Measurements from ENCODE around the gene TACC3. TPM values are rescaled to one million over a fixed set of nuclear protein-coding genes. Genes with fewer than 3 reads are reported as not detected.

TACC3 gene
- total RNA-seq, 3 donors from 2014 or later = 12.0 to 30.2 (median 12.7) TPM

DNA sequence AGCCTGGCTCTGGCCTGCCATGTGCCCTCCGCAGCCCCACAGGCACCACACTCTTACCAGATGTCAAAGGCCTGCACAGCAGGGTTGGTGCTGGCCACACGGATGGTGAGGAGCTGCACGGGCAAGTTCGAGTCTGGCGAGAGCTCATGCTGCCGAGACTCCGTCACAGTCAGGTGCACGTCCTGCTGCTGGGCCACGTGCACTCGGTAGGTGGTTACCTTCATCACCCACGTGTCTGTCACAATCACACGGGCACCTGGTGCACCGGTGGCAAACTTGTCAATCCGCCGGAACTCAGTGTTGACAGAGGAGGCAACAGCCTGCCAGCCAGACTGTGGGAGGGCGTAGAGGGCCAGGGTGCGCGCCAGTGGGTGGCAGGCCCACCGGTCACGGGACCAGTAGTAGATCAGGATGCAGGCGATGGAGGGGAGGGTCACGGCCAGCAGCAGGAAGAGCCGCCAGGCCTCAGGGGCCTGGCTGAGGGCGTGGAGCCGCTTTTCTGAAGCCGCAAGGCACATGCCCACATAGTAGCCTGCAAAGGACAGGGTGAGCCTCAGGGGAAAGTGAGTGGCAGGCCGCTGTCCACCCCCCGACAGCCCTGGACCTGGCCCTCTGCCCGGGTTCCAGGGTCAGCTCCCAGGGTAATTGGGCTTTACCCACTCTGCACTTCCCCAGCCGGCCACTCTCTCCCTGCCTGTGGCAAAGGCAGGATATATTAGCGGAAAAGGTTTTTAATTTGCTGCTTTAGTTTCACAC is 3.0 kb upstream of the TACC3 start:
- intact Hi-C loops (cut with DNase I, micrococcal nuclease) = no loop called here
- ATAC-seq (no peak), DNase-seq (no peak)

DNA sequence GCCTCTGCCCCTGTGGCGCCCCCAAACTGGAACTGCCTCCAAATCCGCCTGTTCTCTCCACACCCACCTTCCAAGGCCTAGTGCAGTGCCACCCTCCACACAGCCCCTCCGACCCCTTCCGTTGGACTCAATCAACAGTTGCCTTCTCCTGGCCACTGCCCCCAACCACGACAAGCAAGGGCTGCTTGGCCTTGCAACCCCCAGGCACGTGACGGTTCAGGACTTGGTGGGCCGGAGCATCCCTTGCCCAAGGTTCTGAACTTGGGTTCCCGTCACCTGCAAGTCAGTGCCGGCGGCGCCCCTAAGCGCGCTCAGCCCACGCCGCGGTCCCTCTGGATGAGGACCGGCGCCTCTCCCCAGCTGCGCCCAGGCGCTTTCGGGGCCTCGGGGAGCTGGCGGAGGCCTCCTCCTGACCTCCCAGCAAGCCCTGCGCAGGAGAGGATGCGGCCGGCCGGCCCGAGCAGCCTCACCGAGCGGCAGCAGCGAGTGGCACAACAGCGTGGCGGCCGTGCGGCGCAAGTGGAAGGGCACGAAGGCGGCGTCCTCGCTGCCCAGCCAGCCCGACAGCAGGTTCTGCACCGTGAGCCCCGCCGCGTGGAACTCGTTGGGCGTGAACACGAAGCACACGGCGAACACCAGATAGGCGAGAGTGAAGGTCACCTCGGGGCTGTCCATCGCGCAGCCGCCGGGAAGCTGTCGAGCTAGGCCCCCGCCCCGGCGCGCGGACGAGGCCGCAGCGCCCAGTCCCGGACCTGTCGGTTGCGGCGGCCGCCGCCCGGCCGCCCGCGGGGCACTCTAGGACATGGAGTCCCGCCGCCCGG is 948 bp upstream of the TACC3 start:
- no peaks in the 10 kb centered on the region for H3K9me3 ChIP-seq
- TF ChIP-seq, protein P1, sequence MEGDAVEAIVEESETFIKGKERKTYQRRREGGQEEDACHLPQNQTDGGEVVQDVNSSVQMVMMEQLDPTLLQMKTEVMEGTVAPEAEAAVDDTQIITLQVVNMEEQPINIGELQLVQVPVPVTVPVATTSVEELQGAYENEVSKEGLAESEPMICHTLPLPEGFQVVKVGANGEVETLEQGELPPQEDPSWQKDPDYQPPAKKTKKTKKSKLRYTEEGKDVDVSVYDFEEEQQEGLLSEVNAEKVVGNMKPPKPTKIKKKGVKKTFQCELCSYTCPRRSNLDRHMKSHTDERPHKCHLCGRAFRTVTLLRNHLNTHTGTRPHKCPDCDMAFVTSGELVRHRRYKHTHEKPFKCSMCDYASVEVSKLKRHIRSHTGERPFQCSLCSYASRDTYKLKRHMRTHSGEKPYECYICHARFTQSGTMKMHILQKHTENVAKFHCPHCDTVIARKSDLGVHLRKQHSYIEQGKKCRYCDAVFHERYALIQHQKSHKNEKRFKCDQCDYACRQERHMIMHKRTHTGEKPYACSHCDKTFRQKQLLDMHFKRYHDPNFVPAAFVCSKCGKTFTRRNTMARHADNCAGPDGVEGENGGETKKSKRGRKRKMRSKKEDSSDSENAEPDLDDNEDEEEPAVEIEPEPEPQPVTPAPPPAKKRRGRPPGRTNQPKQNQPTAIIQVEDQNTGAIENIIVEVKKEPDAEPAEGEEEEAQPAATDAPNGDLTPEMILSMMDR (IDR thresholded peaks at IDR 0.05) = no peak
- H3K36me3 ChIP-seq (ENCODE audit: low read depth) = no peaks in the 10 kb centered on the region
- peaks cover 37% of the 10 kb centered on the region for H3K4me1 ChIP-seq (ENCODE audit: low read depth)
- ATAC-seq (peak; percentile 56), DNase-seq (peak; percentile 60 to 85 (median 80))
- peak overlapping the region; percentile 72 for H3K4me3 ChIP-seq
- intact Hi-C loops (cut with DNase I, micrococcal nuclease) = no loop called here

More for the DNA sequence above, 3.0 kb upstream of the TACC3 start:
- TF ChIP-seq, protein P1 (IDR thresholded peaks at IDR 0.05) = no peak
- Histone ChIP-seq H3K4me3 (no peak overlapping the region), H3K9me3 (no peaks in the 10 kb centered on the region), H3K4me1 (ENCODE audit: low read depth) (peaks cover 51% of the 10 kb centered on the region), H3K36me3 (ENCODE audit: low read depth) (no peaks in the 10 kb centered on the region)

GRCh38 chr4:1721666-1722550 is 587 bp downstream of the TACC3 start:
- peak; percentile 30 to 68 (median 62) for DNase-seq
- Histone ChIP-seq H3K4me1 (ENCODE audit: low read depth) (peaks cover 35% of the 10 kb centered on the region), H3K4me3 (peak overlapping the region; percentile 72), H3K36me3 (ENCODE audit: low read depth) (no peaks in the 10 kb centered on the region), H3K9me3 (no peaks in the 10 kb centered on the region)
- TF ChIP-seq, protein P1 (IDR thresholded peaks at IDR 0.05) = no peak
- intact Hi-C loops (cut with DNase I, micrococcal nuclease) = no loop called here
- ATAC-seq = peak; percentile 0

GRCh38 chr4:1722551-1723118 is 1.3 kb downstream of the TACC3 start:
- Histone ChIP-seq H3K4me1 (ENCODE audit: low read depth) (peaks cover 35% of the 10 kb centered on the region), H3K4me3 (no peak overlapping the region), H3K36me3 (ENCODE audit: low read depth) (no peaks in the 10 kb centered on the region), H3K9me3 (no peaks in the 10 kb centered on the region)
- intact Hi-C loops (cut with DNase I, micrococcal nuclease) = no loop called here
- DNase-seq (peak in 1 of 3 donors; percentile 54), ATAC-seq (no peak)
- TF ChIP-seq, protein P1 (IDR thresholded peaks at IDR 0.05) = no peak

All from mucosa of descending colon (tissue), 3 donors.